Measurements from ENCODE around the gene CST3.

Gene CST3

GRCh38 chr20:23602699-23603098, 35.1 kb downstream of the CST3 start:
- no peak for DNase-seq (ENCODE audit: low spot score)

GRCh38 chr20:23602241-23602640, 35.5 kb downstream of the CST3 start:
- no peak for DNase-seq (ENCODE audit: low spot score)

- DNase-seq (ENCODE audit: low spot score), result no peak
These were observed 36.0 kb downstream of the CST3 start for GRCh38 chr20:23601715-23602114.

GRCh38 chr20:23598481-23598880, 39.3 kb downstream of the CST3 start:
- DNase-seq (ENCODE audit: low spot score), result no peak

GRCh38 chr20:23596579-23597250, 41.0 kb downstream of the CST3 start:
- no peak for DNase-seq (ENCODE audit: low spot score)

GRCh38 chr20:23595941-23596340, 41.8 kb downstream of the CST3 start:
- DNase-seq (ENCODE audit: low spot score), result no peak

- no peak for DNase-seq (ENCODE audit: low spot score)
These were observed 49.0 kb downstream of the CST3 start for GRCh38 chr20:23588434-23589403.

GRCh38 chr20:23587631-23588030, 50.1 kb downstream of the CST3 start:
- no peak for DNase-seq (ENCODE audit: low spot score)

- DNase-seq (ENCODE audit: low spot score), result no peak
These were observed 50.8 kb downstream of the CST3 start for GRCh38 chr20:23586735-23587525.

- DNase-seq (ENCODE audit: low spot score), result no peak
These were observed 51.7 kb downstream of the CST3 start for GRCh38 chr20:23585808-23586734.

GRCh38 chr20:23585449-23585807, 52.3 kb downstream of the CST3 start:
- DNase-seq (ENCODE audit: low spot score), result no peak

GRCh38 chr20:23584434-23585199, 53.1 kb downstream of the CST3 start:
- DNase-seq (ENCODE audit: low spot score), result no peak

Measured in CD4-positive, alpha-beta T cell treated with Interleukin-6 at 100 ng/mL for 8 hours (primary cell).